Measurements from ENCODE around the gene SENP1. TPM values are rescaled to one million over a fixed set of nuclear protein-coding genes. Genes with fewer than 3 reads are reported as not detected.

The SENP1 gene
- total RNA-seq, 1 donor from 2014 or later, result 3.9 TPM

DNA sequence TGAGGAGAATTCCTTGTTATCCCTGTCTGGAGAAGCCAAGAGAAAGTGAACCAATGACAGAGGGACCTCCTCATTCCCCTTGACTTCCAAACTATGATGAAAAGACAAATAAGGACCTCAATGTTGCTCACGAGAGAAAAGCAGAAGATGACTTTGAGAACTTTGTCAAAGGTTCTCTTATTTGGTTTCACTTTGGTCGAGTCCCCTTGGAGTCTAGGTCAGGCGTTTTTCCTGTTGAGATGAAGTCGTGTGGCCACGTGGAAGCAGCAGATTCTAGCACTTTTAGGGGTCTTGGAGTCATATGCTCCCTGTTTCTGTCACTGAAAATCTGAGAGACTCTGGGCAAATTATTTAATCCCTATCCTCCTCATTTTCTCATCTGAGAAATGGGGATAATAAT, 67.8 kb downstream of the SENP1 start:
- no peak for DNase-seq (ENCODE audit: low spot score)
- ATAC-seq, result no peak

- DNase-seq (ENCODE audit: low spot score) (no peak), ATAC-seq (peak; percentile 29)
These were observed 68.5 kb downstream of the SENP1 start for GRCh38 chr12:48037267-48037915.

DNA sequence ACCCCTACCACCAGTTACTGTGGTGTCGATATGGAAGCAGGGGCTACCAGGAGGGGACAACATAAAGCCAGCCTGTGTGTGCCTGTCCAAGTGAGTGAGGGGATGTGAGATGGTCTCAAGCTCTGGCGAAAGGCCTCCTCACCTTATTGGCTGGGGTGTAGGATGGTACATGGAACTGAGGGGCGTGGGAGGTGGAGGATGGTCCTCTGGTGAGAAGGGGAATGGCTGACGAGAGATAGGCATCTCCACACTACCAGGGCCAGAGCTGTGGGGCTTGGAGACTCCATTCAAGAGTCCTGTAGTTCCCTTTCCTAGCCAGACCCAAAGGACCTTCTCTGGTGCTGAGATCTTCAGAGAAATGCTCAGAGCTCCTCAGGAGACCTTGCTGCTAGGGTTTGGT, 69.1 kb downstream of the SENP1 start:
- ATAC-seq, result no peak
- DNase-seq (ENCODE audit: low spot score), result no peak

DNA sequence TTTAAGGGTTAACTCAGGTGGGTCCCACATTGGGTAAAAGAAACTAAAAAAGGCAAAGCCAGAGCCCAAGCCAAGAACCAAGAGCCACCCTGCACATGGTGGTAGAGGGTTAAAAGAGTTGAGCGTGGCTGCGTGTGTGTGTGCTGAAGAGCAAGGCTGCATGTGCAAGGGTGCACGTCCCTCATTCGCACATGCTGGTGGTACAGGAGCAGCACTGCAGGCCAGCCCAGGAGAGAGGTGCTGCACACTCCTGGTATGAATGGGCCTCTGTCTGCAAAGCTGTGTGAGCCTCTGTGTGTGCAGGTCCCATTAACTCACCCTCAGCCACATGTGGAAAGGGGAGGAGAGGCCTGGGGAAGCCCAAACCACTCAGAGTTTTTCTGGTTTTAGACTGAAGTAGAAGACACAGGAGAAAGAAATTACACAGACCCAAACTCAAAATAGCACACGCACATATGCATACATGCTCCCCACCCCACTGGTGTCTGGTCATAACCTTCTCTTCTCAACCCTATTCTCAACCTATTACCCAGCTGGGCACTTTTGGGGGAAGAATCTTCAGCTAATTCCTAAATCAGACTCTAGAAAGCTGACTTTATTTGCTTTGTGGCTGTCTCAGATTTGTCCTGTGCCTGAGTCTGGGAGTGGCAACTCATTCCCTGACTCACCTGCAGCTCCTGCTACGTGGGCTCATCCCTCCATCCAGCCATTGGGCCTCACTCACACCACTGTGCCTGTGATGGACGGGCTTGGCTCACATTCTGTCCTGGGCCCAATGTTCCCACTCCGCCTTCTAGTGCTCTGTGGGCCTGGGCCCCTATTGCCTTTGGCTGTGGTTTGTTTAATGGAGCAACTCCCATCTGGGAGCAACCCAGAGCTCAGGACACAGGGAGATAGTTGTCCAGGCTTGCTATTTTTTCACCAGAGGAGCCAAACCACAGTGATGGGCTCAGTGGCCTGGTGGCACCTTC, 70.8 kb downstream of the SENP1 start:
- DNase-seq (ENCODE audit: low spot score) (no peak), ATAC-seq (no peak)

GRCh38 chr12:48033451-48033850, 72.4 kb downstream of the SENP1 start:
- no peak for ATAC-seq
- no peak for DNase-seq (ENCODE audit: low spot score)

DNA sequence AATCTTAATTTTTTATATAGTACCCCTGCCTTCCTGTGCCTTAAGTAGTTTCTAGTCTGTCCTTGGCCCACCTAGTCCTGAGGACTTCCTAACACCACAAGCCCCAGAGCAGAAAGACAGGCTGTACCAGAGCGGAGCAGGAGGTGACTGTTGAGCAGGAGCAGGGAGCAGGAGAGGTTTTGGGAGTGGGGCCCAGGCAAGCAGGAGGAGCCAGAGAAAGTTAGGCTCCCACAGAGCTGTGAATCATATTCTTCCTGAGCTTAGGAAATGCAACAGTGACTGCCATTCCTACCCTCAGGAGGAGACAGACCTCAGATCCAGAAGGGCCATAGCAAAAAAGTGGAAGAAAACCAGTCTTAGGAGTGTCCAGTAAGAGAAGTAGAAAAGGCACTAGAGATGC, 73.3 kb downstream of the SENP1 start:
- DNase-seq (ENCODE audit: low spot score) (no peak), ATAC-seq (no peak)

GRCh38 chr12:48031135-48031960, 74.5 kb downstream of the SENP1 start:
- ATAC-seq, result no peak
- no peak for DNase-seq (ENCODE audit: low spot score)

DNA sequence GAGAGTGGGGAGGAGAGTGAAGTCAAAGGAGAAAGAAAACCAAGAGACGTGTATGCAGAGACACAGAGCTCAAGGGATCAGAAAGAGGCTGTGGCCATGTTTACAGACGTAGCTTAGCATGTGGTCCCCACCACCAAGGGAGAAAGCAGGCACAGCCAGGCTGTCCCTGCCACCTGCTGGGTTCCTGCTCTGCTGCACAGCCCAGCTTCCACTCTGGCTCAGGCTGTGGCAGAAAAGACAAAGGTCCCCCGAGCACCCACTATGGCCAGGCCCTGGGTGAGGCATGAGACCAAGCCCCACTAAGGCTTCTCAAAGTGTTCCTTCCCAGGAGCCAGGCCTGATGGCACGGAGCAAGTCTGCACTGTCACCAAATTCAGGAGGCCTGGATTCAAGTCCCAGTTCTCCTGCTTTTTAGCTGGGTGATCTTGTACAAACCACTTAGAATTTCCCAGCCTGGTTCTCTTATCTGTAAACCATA, 75.7 kb downstream of the SENP1 start:
- no peak for ATAC-seq
- no peak for DNase-seq (ENCODE audit: low spot score)

DNA sequence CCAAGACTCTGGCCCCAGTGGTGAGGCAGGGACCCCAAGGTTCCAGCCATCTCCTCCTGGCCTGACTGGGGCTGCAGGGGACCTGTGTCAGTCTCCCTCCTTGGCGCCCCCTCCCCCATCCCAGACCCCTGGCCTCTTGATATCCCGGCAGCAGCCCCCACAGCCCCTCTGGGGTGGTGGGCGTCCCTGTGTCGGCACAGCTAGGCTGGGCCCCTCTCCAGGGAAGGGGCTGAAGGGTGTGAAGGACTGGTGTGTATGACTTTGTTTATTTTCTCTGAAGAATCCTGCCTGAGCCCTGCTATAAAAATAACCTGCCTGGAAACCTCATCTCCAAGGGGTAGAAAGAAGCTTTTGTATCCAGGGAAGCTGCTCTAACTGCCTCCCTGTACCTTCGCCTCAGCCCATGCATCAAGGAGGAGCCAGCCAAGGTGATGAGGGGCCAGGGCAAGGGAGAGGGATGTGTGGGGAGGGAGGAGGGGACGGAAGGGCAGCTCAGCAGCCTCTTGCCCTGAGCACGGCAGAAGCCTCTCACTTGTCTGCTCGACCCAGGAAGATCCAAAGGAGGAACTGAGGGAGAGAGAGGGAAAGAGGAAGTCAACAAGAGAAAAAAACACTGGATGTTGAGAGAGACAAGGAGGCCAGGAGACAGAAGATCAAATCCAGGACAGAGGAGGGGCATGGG, 76.2 kb downstream of the SENP1 start:
- ATAC-seq, result no peak
- no peak for DNase-seq (ENCODE audit: low spot score)

DNA sequence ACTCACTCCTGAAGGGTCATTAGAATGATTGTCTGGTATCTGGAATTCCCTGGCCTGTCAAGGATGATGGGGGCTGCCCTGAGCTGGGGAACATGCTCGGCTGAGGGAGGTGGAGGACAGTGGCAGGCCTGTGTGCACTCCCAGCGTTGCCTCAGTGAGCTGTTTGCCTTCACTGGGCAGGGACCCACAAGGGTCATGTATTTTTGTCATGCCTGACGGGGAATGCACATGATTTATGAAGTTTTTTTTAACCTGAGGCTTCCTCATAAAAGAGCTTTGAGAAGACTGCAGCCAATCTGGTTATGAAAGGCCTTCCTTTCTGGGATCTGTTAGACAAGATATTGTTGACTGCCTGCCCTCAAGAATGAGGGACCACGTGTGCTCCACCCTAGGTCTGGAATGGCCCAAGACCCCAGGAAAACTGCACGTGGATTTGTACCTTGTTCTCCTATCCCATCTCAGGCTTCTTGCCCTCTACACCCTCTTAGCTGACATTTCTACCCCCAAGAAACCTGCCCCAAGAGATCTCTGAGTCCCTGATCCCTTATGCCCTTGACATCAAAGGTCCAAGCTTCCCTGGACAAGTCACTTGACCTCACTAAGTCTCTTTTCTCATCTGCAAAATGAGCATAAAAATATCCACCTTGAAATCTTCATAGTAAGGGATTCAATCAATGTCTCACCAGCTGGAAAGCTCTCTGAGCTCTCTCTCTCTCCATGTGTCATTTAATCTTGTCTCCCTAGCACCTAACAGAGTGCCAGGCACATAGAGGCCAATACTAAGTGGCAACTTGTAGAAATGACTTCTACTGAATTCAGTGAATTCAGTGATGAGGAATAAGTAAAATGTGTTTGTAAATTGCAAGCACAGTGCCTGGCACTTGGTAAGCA, 77.1 kb downstream of the SENP1 start:
- no peak for ATAC-seq
- no peak for DNase-seq (ENCODE audit: low spot score)

- DNase-seq (ENCODE audit: low spot score) (no peak), ATAC-seq (no peak)
These were observed 78.5 kb downstream of the SENP1 start for GRCh38 chr12:48027183-48028002.

- ATAC-seq (no peak), DNase-seq (ENCODE audit: low spot score) (no peak)
These were observed 79.6 kb downstream of the SENP1 start for GRCh38 chr12:48026060-48026827.

GRCh38 chr12:48025281-48025680, 80.6 kb downstream of the SENP1 start:
- no peak for ATAC-seq

GRCh38 chr12:48024735-48025134, 81.1 kb downstream of the SENP1 start:
- ATAC-seq, result no peak
- DNase-seq (ENCODE audit: low spot score), result no peak

More at GRCh38 chr12:48025281-48025680, 80.6 kb downstream of the SENP1 start:
- DNase-seq (ENCODE audit: low spot score), result no peak

GRCh38 chr12:48023386-48023785, 82.5 kb downstream of the SENP1 start:
- no peak for ATAC-seq
- no peak for DNase-seq (ENCODE audit: low spot score)

GRCh38 chr12:48022676-48023385, 83.0 kb downstream of the SENP1 start:
- no peak for DNase-seq (ENCODE audit: low spot score)
- ATAC-seq, result no peak

DNA sequence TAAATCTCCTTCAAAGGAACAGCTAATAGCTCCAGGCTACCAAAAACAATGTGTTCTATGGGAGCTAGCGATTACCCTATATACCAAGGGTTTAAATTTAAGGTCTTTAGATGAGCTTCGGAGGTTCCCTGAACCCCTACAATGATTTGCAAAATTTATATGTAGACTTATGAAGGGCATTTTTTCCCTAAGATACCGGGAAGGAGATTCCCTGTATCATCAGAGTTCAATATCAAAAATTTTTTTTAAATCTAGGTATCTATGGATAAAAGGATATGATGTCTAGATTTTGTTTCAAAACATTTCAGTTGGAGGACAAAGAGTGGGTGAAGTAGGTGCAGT, 83.7 kb downstream of the SENP1 start:
- no peak for ATAC-seq
- no peak for DNase-seq (ENCODE audit: low spot score)
